Measurements from ENCODE around the gene IL5.

Gene IL5

GRCh38 chr5:132510076-132510475 lies 33.2 kb downstream of the IL5 start:
- no peak for TF ChIP-seq POLR2A (IDR thresholded peaks at IDR 0.05; ENCODE audit: low read length)
- TF ChIP-seq GATA1 (IDR thresholded peaks at IDR 0.05; ENCODE audit: low read depth, low read length) = no peak
- DNase-seq = no peak

- peak; percentile 64 to 67 for DNase-seq
- TF ChIP-seq GATA1 (IDR thresholded peaks at IDR 0.05; ENCODE audit: low read depth, low read length) (no peak), POLR2A (IDR thresholded peaks at IDR 0.05; ENCODE audit: low read length) (no peak)
Measured at GRCh38 chr5:132506094-132506692, 37.1 kb downstream of the IL5 start.

- TF ChIP-seq GATA1 (IDR thresholded peaks at IDR 0.05; ENCODE audit: low read depth, low read length) (no peak), POLR2A (IDR thresholded peaks at IDR 0.05; ENCODE audit: low read length) (no peak)
- no peak for DNase-seq
Measured at GRCh38 chr5:132505641-132506040, 37.7 kb downstream of the IL5 start.

- DNase-seq = no peak
Measured at GRCh38 chr5:132504746-132505145, 38.6 kb downstream of the IL5 start.

GRCh38 chr5:132503244-132503643 lies 40.1 kb downstream of the IL5 start:
- DNase-seq = no peak
- TF ChIP-seq GATA1 (IDR thresholded peaks at IDR 0.05; ENCODE audit: low read depth, low read length) (no peak), POLR2A (IDR thresholded peaks at IDR 0.05; ENCODE audit: low read length) (no peak)

More at GRCh38 chr5:132504746-132505145, 38.6 kb downstream of the IL5 start:
- TF ChIP-seq GATA1 (IDR thresholded peaks at IDR 0.05; ENCODE audit: low read depth, low read length) = no peak
- no peak for TF ChIP-seq POLR2A (IDR thresholded peaks at IDR 0.05; ENCODE audit: low read length)

- DNase-seq = no peak
- no peak for TF ChIP-seq POLR2A (IDR thresholded peaks at IDR 0.05; ENCODE audit: low read length)
- no peak for TF ChIP-seq GATA1 (IDR thresholded peaks at IDR 0.05; ENCODE audit: low read depth, low read length)
Measured at GRCh38 chr5:132501961-132502931, 41.1 kb downstream of the IL5 start.

- no peak for DNase-seq
- TF ChIP-seq GATA1 (IDR thresholded peaks at IDR 0.05; ENCODE audit: low read depth, low read length) = no peak
- TF ChIP-seq POLR2A (IDR thresholded peaks at IDR 0.05; ENCODE audit: low read length) = no peak
Measured at GRCh38 chr5:132501629-132501956, 41.7 kb downstream of the IL5 start.

GRCh38 chr5:132500931-132501628 lies 42.2 kb downstream of the IL5 start:
- DNase-seq = peak; percentile 86 to 91
- TF ChIP-seq GATA1 (IDR thresholded peaks at IDR 0.05; ENCODE audit: low read depth, low read length) = no peak
- TF ChIP-seq POLR2A (IDR thresholded peaks at IDR 0.05; ENCODE audit: low read length) = no peak

GRCh38 chr5:132500244-132500930 lies 42.9 kb downstream of the IL5 start:
- TF ChIP-seq GATA1 (IDR thresholded peaks at IDR 0.05; ENCODE audit: low read depth, low read length) (no peak), POLR2A (IDR thresholded peaks at IDR 0.05; ENCODE audit: low read length) (no peak)
- peak in 1 of 2 experiments; percentile 51 for DNase-seq

- no peak for DNase-seq
- no peak for TF ChIP-seq GATA1 (IDR thresholded peaks at IDR 0.05; ENCODE audit: low read depth, low read length)
Measured at GRCh38 chr5:132499440-132500243, 43.7 kb downstream of the IL5 start.

GRCh38 chr5:132498686-132499271 lies 44.5 kb downstream of the IL5 start:
- DNase-seq = no peak
- no peak for TF ChIP-seq GATA1 (IDR thresholded peaks at IDR 0.05; ENCODE audit: low read depth, low read length)
- no peak for TF ChIP-seq POLR2A (IDR thresholded peaks at IDR 0.05; ENCODE audit: low read length)

GRCh38 chr5:132498152-132498551 lies 45.2 kb downstream of the IL5 start:
- no peak for TF ChIP-seq POLR2A (IDR thresholded peaks at IDR 0.05; ENCODE audit: low read length)
- no peak for TF ChIP-seq GATA1 (IDR thresholded peaks at IDR 0.05; ENCODE audit: low read depth, low read length)
- no peak for DNase-seq
